GM23248 (cell line): Measurements from ENCODE around the gene DYNLT1. TPM values are rescaled to one million over a fixed set of nuclear protein-coding genes. Genes with fewer than 3 reads are reported as not detected.

ENCODE experiments used
- DNase-seq: peaks from one replicate; pipeline ENCODE4 v3.0.0-alpha.2; 2015
- H2AFZ ChIP-seq: fragments of 200-600 bp; sonication (generic); 2 replicates; pipeline ENCODE4 v1.6.1; 2016; ENCODE audit warnings: antibody characterized with exemption
- H3F3A ChIP-seq: fragments of 200-600 bp; sonication (generic); 2 replicates; pipeline ENCODE4 v1.6.1; 2016; ENCODE audit warnings: mild to moderate bottlenecking, antibody characterized with exemption, mixed run types; ENCODE audit not compliant: insufficient read depth
- H3K27ac ChIP-seq: fragments of 200-600 bp; sonication (generic); 2 replicates; pipeline ENCODE4 v1.5.1; 2016; ENCODE audit warnings: mild to moderate bottlenecking
- H3K27me3 ChIP-seq: fragments of 200-600 bp; sonication (generic); replicated peaks from 2 replicates; pipeline ENCODE4 v1.6.1; 2016; ENCODE audit warnings: mild to moderate bottlenecking; ENCODE audit not compliant: insufficient read depth
- H3K36me3 ChIP-seq: fragments of 200-600 bp; sonication (generic); 2 replicates; pipeline ENCODE4 v1.6.1; 2016; ENCODE audit warnings: low read depth, mild to moderate bottlenecking
- H3K4me1 ChIP-seq: fragments of 200-600 bp; sonication (generic); 2 replicates; pipeline ENCODE4 v1.6.1; 2016; ENCODE audit warnings: mild to moderate bottlenecking; ENCODE audit not compliant: insufficient read depth
- H3K4me2 ChIP-seq: fragments of 200-600 bp; sonication (generic); one replicate; pipeline ENCODE4 v1.6.1; 2016; ENCODE audit warnings: mild to moderate bottlenecking; ENCODE audit not compliant: unreplicated experiment
- H3K4me3 ChIP-seq: fragments of 200-600 bp; sonication (generic); 2 replicates; pipeline ENCODE4 v1.5.1; 2016; ENCODE audit warnings: mild to moderate bottlenecking
- H3K79me2 ChIP-seq: fragments of 200-600 bp; sonication (generic); 2 replicates; pipeline ENCODE4 v1.6.1; 2016; ENCODE audit warnings: mild to moderate bottlenecking; ENCODE audit not compliant: insufficient read depth
- H3K9ac ChIP-seq: fragments of 200-600 bp; sonication (generic); 2 replicates; pipeline ENCODE4 v1.6.1; 2016; ENCODE audit warnings: mild to moderate bottlenecking
- H3K9me2 ChIP-seq: fragments of 200-600 bp; sonication (generic); 2 replicates; pipeline ENCODE4 v1.6.1; 2016; ENCODE audit warnings: mixed run types, mild to moderate bottlenecking, moderate library complexity; ENCODE audit not compliant: insufficient read depth
- H3K9me3 ChIP-seq: fragments of 200-600 bp; sonication (generic); one replicate; pipeline ENCODE4 v1.6.1; 2017; ENCODE audit warnings: low read depth
- H4K20me1 ChIP-seq: fragments of 200-600 bp; sonication (generic); 2 replicates; pipeline ENCODE4 v1.6.0; 2016; ENCODE audit not compliant: insufficient read depth
- EZH2 ChIP-seq: fragments of 200-600 bp; sonication (generic); IDR thresholded peaks from 2 replicates; pipeline ENCODE4 v1.6.1; 2018; ENCODE audit warnings: antibody characterized with exemption, mild to moderate bottlenecking; ENCODE audit not compliant: insufficient read depth, poor library complexity, severe bottlenecking
- EZH2phosphoT487 ChIP-seq: fragments of 200-600 bp; sonication (generic); IDR thresholded peaks from 2 replicates; pipeline ENCODE4 v1.6.1; 2018; ENCODE audit warnings: antibody characterized with exemption, moderate library complexity, mild to moderate bottlenecking, low read depth; ENCODE audit not compliant: insufficient read depth
- WGBS, 2 experiments: methylation state at CpG; one replicate each; pipeline ENCODE4 v1.1.6; 2015 to 2017; ENCODE audit warnings: low lambda C conversion rate in 2 of 2, low coverage in 1 of 2; ENCODE audit errors: missing lambda C conversion rate in 2 of 2; 5-methylcytosine and 5-hydroxymethylcytosine counted together
- in situ Hi-C: fragments of 300-500 bp; cut with MboI; formaldehyde crosslinking; loops from 2 replicates; pipeline ENCODE4 v1.15.0; 2020
- polyA plus RNA-seq: library from polyadenylated mRNA; unstranded; fragments of >200 nt; fragmentation: Nextera tagmentation; extraction: Ambion mirVana; gene quantifications from 2 replicates; pipeline ENCODE4 v1.2.1, GENCODE V29; 2016
- total RNA-seq: library from RNA; depleted of rRNA; stranded (reverse); fragments of >200 nt; shearing (Covaris generic); gene quantifications from 2 replicates; pipeline ENCODE4 v1.2.3, GENCODE V29; 2014

DYNLT1 gene
- total and polyA plus RNA-seq, 2 experiments from 2014 or later: 79.7 to 368 TPM

DNA sequence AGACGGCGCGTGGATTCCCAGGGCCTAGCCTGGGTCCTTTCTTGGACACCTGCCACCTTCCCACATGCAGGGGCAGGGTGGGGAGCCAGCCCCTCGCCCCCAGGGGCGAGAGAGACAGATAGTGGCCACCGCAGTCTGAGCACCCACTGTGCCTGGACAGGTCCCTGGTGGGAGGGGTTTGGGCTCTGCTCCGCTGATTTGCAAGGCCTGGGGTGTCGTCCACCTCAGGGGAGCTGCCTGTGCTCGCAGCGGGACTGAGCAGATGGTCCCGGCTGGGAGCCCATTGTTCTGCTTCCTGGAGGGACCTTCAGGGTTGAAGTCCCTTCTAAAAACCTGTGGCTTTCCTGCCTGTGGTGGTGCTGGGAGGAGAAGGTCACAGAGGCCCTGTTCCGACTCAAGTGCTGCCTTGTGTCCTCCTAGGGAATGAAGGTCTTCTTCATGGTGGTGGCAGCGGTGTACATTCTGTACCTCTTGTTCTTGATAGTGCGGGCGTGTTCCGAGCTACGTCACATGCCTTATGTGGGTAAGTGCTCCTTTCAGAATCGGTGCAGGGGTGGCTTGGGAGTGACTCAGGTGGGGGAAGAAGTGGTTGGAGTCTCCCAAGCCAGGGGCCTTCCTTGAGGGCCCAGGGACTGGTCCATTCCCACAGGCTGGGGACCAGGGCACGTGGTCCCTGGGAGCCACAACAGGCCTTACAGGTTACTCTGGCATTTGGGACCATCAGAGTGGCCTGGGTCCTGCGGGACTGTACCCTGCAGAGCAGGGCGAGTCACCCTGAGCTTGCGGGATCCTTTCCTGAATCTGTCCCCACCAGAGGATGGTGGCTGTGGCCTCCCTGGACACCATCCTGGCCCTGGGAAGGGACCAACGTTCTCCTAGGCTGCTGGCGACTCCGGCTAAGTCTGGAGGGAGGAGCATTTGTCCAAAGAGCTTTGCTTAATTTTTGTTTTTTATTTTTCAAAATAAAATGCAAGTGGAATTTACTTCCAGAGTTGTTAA, 19.6 kb downstream of the DYNLT1 start:
- no peak overlapping the region for H3K9ac ChIP-seq
- no peak overlapping the region for H3K4me3 ChIP-seq
- no peak overlapping the region for H3K27ac ChIP-seq
- H3K79me2 ChIP-seq: no peaks in the 10 kb centered on the region
- 94 to 95% methylated on average over 25 of the region's 25 CpGs for WGBS, 2 experiments
- H3K9me2 ChIP-seq: no peaks in the 10 kb centered on the region
- no peak overlapping the region for H2AFZ ChIP-seq
- TF ChIP-seq EZH2: no peak
- no peak for TF ChIP-seq EZH2phosphoT487
- H3K9me3 ChIP-seq: no peaks in the 10 kb centered on the region
- no peaks in the 10 kb centered on the region for H3K27me3 ChIP-seq
- H3F3A ChIP-seq: peaks cover 5% of the 10 kb centered on the region; the same call in 1 of the 2 replicates
- H3K36me3 ChIP-seq: 0 out of 2 replicates have a peak, but pooled peaks cover 3% of the 10 kb centered on the region
- in situ Hi-C loops: no loop called here
- H3K4me1 ChIP-seq: no peaks in the 10 kb centered on the region
- H4K20me1 ChIP-seq: no peaks in the 10 kb centered on the region
- no peak for DNase-seq
- H3K4me2 ChIP-seq: no peak overlapping the region

DNA sequence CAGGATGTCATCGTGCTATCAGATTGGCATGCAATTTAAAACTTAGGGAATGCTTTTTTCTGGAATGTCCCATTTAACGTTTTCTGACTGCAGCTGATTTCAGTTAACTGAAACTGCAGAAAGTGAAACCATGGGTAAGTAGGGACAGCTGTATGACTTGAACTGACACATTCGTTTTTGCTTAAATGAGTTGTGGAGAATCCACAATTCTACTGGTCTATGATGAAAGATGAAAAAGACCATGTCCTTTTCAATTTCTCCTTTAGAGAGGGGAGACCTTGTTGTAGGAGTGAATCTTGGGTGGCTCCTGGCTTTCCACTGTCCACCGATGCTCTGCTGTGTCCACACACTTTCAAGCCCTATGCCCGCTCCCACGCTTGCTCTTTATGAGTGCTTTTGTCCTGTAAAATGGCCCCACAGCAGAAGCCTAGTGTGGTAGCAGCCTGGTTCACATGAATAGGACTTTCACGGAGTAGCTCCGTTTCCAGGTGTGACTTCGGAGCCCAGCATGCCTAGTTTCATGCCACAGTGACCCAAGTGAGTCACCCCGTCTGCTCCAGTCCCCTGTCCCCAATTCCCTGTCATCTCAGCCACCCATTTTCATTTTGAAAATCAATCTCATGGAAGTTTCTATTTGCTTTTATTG, 21.9 kb downstream of the DYNLT1 start:
- no peaks in the 10 kb centered on the region for H3F3A ChIP-seq
- H3K4me1 ChIP-seq: no peaks in the 10 kb centered on the region
- TF ChIP-seq EZH2phosphoT487 (no peak), EZH2 (no peak)
- WGBS, 2 experiments: 70 to 75% methylated on average over 10 of the region's 10 CpGs
- no peaks in the 10 kb centered on the region for H3K36me3 ChIP-seq
- H4K20me1 ChIP-seq: no peaks in the 10 kb centered on the region
- H2AFZ ChIP-seq: no peak overlapping the region
- no peak for DNase-seq
- no peaks in the 10 kb centered on the region for H3K9me2 ChIP-seq
- no peak overlapping the region for H3K9ac ChIP-seq
- no peaks in the 10 kb centered on the region for H3K9me3 ChIP-seq
- in situ Hi-C loops: no loop called here
- no peak overlapping the region for H3K4me2 ChIP-seq
- 0 out of 2 replicates have a peak, but pooled peaks cover 2% of the 10 kb centered on the region for H3K79me2 ChIP-seq
- H3K27me3 ChIP-seq: no peaks in the 10 kb centered on the region
- H3K4me3 ChIP-seq: no peak overlapping the region
- no peak overlapping the region for H3K27ac ChIP-seq

DNA sequence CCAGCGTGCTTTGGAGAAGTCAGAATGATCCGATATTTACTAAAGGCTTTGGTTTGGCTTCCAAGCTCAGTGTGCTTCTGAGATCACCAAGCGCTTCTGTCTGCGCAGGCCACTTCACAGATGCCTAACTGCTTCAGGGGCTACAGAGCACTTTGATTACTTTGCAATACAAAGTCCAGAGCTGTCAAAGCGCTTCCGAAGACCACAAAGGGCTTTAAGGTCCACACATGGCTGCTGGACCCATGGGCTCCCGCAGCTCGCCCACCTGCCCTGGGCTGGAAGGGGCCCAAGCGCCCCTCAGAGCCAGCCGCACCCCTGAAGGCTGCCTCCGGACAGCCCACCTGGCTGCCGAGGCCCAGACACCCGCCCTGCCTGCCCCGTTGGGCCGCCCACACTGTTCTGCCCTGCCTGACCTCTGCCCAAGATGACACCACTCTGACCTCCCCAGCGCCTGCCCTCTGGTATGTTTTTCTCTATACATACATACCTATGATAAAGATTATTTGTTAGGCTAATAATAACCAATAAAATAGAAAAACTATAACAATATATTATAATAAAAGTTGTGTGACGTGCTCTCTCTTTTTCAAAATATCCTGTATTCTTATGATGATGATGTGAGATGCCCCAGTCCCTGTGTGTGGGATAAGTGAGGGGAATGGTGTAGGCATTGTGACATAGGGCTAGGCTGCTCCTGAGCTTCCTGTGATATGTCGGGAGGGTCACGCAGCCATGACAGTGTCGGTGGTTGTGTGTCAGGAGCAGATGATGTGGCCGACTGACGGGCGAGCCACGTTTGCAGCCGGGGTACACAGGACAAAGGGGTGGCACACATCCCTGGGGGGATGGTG, 22.6 kb downstream of the DYNLT1 start:
- Histone ChIP-seq H3K36me3 (no peaks in the 10 kb centered on the region), H3K4me2 (no peak overlapping the region), H3K4me3 (no peak overlapping the region), H4K20me1 (no peaks in the 10 kb centered on the region), H3K9ac (no peak overlapping the region), H2AFZ (no peak overlapping the region), H3K9me3 (no peaks in the 10 kb centered on the region), H3K79me2 (0 out of 2 replicates have a peak, but pooled peaks cover 9% of the 10 kb centered on the region), H3K27ac (no peak overlapping the region), H3K27me3 (no peaks in the 10 kb centered on the region), H3K4me1 (no peaks in the 10 kb centered on the region), H3K9me2 (no peaks in the 10 kb centered on the region), H3F3A (no peaks in the 10 kb centered on the region)
- no peak for DNase-seq
- WGBS, 2 experiments: 87 to 91% methylated on average over 21 to 25 of the region's 25 CpGs
- in situ Hi-C loops: no loop called here
- TF ChIP-seq EZH2: no peak
